GM21447 (cell line): ENCODE measurements around the gene ARMCX1.
A peak's percentile ranks its signal among the peaks of the same experiment; 100 is the strongest.
"Not testable (repeated sequence)": the region's sequence is repeated elsewhere in the genome, so short reads cannot be mapped to it uniquely, and the experiment has no call there.

Source experiments
- ATAC-seq: cut with Tn5 transposase; IDR thresholded peaks from one replicate; pipeline ENCODE4 v1.9.1; 2021; ENCODE audit not compliant: unreplicated experiment

Gene ARMCX1

GRCh38 chrX:101550362-101550750, at the start of gene ARMCX1:
Gene ARMCX1 (plus strand): TSS chrX:101550547. CDS start chrX:101552931, 2,384 bp downstream.
- no peak for ATAC-seq

GRCh38 chrX:101502929-101503328, 47.4 kb upstream of the ARMCX1 start:
- not testable (repeated sequence) for ATAC-seq

- ATAC-seq = no peak
Observed at GRCh38 chrX:101507372-101507771, 43.0 kb upstream of the ARMCX1 start.

- no peak for ATAC-seq
Observed at GRCh38 chrX:101507986-101508385, 42.4 kb upstream of the ARMCX1 start.

GRCh38 chrX:101530944-101531343, 19.4 kb upstream of the ARMCX1 start:
- no peak for ATAC-seq

- ATAC-seq = no peak
Observed at GRCh38 chrX:101539116-101539515, 11.2 kb upstream of the ARMCX1 start.

- no peak for ATAC-seq
Observed at GRCh38 chrX:101550751-101551379, 518 bp downstream of the ARMCX1 start.

- ATAC-seq = no peak
Observed at GRCh38 chrX:101551380-101551767, 1.0 kb downstream of the ARMCX1 start.

- ATAC-seq = no peak
Observed at GRCh38 chrX:101552714-101553113, 2.4 kb downstream of the ARMCX1 start.

GRCh38 chrX:101564651-101565050, 14.3 kb downstream of the ARMCX1 start:
- no peak for ATAC-seq

- peak; percentile 99 for ATAC-seq
Observed at GRCh38 chrX:101595739-101596419, 45.5 kb downstream of the ARMCX1 start.

GRCh38 chrX:101599592-101599991, 49.2 kb downstream of the ARMCX1 start:
- ATAC-seq = not testable (repeated sequence)

GRCh38 chrX:101602077-101602476, 51.7 kb downstream of the ARMCX1 start:
- no peak for ATAC-seq
